Ectodermal cell (in vitro differentiated cells): Measurements from ENCODE around the gene PLEKHG3.

ENCODE experiments used
- H3K27ac ChIP-seq: 2 replicates; pipeline ENCODE4 v1.7.0; 2013; ENCODE audit warnings: mild to moderate bottlenecking, low read depth, low read length; ENCODE audit not compliant: insufficient read depth, poor library complexity, severe bottlenecking
- H3K27me3 ChIP-seq: 2 replicates; pipeline ENCODE4 v1.7.0; 2013; ENCODE audit warnings: mild to moderate bottlenecking, low read length; ENCODE audit not compliant: insufficient read depth, control insufficient read depth, poor library complexity, severe bottlenecking
- H3K36me3 ChIP-seq: one replicate; pipeline ENCODE4 v1.7.0; 2013; ENCODE audit warnings: low read length; ENCODE audit not compliant: control insufficient read depth, insufficient read depth
- H3K4me1 ChIP-seq: one replicate; pipeline ENCODE4 v1.7.0; 2013; ENCODE audit warnings: low read length; ENCODE audit not compliant: control insufficient read depth, insufficient read depth
- H3K4me3 ChIP-seq: 2 replicates; pipeline ENCODE4 v1.7.0; 2013; ENCODE audit warnings: low read depth, low read length, control low read depth; ENCODE audit not compliant: insufficient read depth
- H3K9me3 ChIP-seq: 2 replicates; pipeline ENCODE4 v1.7.0; 2013; ENCODE audit warnings: mild to moderate bottlenecking, low read length, moderate library complexity; ENCODE audit not compliant: control insufficient read depth
- WGBS, 2 experiments: methylation state at CpG; one replicate each; pipeline ENCODE4 v1.1.7; 2013; ENCODE audit warnings: missing lambda C conversion rate in 2 of 2; 5-methylcytosine and 5-hydroxymethylcytosine counted together

The PLEKHG3 gene

GRCh38 chr14:64753999-64754398 lies 49.8 kb downstream of the PLEKHG3 start:
- Histone ChIP-seq H3K27ac (no peak overlapping the region), H3K36me3 (peaks cover 4% of the 10 kb centered on the region), H3K4me1 (peaks cover 17% of the 10 kb centered on the region), H3K4me3 (no peak overlapping the region), H3K9me3 (no peaks in the 10 kb centered on the region), H3K27me3 (no peaks in the 10 kb centered on the region)
- 92 to 93% methylated on average over 4 of the region's 4 CpGs for WGBS, 2 experiments

DNA sequence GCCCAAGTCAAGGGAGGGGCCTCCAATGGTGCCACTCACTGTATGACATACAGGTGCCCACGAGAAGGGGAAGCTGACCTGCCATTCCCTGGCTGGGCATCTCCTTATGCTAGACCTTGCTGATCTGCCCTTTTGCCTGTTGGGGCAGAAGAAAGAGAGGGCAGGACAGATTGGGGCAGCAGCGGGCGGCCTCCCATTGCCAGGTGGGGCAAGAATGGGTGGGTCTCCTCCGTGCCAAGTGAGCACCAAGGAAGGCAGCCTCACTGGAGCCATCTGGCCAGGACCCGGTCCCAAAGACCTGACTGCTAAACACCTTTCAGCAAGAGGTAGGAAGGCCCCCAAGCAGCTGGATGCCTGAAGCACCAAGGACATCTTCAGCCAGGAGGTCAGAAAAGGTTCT lies 50.5 kb downstream of the PLEKHG3 start:
- Histone ChIP-seq H3K4me1 (peaks cover 17% of the 10 kb centered on the region), H3K27me3 (no peaks in the 10 kb centered on the region), H3K4me3 (no peak overlapping the region), H3K27ac (no peak overlapping the region), H3K36me3 (peaks cover 4% of the 10 kb centered on the region), H3K9me3 (no peaks in the 10 kb centered on the region)
- WGBS, 2 experiments = 89 to 92% methylated on average over 5 of the region's 5 CpGs

DNA sequence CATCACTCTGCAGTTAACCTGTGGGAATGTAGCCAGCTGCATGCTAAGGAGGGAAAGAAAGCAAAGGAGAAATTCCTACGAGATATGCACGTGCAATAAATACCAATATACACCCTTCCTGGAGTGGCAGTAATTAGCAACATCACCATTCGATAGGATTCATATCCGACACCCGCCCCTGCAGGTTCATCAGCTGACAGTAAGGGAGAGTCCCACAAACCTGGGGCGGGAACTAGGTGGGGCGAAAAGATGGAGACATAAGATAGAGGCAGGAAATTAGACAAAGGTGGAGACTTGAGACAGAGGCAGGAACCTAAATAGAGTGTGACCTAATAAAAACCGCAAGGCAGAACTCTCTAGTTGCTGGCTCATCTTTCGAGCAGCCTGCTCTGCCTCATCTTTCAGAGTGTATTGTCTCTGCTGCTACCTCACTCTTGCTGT lies 51.6 kb downstream of the PLEKHG3 start:
- WGBS, 2 experiments = 93% methylated on average over 9 of the region's 9 CpGs
- Histone ChIP-seq H3K9me3 (no peaks in the 10 kb centered on the region), H3K27ac (no peak overlapping the region), H3K36me3 (no peaks in the 10 kb centered on the region), H3K4me3 (no peak overlapping the region), H3K27me3 (no peaks in the 10 kb centered on the region), H3K4me1 (peaks cover 17% of the 10 kb centered on the region)

DNA sequence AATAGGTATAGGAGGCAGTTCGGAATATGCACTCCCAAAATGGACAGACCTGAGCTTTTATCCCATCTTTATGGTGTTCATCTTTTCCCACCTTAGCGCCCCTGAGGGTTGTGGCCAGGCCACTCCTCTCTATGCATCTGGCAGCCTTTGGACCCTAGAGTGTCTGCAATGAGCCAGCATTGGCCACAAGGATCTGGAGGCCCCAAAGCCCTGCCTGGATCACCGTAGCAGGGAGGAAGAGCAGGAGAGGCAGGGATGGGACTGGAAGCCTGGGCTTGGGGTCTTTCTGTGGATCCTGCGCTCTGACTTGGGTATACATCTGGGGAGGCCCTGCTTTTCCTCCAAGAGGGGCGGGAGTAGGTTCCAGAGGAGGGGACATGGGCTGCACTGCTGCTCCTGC lies 52.5 kb downstream of the PLEKHG3 start:
- Histone ChIP-seq H3K4me3 (no peak overlapping the region), H3K4me1 (peaks cover 20% of the 10 kb centered on the region)
- WGBS, 2 experiments = 95 to 96% methylated on average over 5 of the region's 5 CpGs

DNA sequence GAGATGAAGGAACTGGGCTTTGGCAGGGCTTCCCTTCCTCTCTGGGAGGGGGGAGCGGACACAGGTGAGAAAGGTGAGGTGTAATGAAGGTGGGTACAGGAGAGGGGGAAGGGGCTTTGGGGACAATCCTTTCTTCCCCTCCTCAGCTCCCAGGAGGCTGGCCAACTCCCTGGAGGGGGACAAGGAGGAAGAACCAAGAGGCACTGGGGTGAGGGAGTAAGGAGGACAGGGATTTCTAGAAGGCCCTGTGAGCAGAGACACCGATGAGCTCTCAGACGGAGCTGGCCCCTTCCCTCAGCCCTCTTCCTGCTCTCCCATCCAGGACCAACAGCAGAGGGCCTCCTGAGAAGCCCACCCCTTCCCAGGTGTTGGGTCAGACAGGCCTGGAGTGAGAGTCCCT lies 53.4 kb downstream of the PLEKHG3 start:
- Histone ChIP-seq H3K27ac (no peak overlapping the region), H3K4me1 (peaks cover 29% of the 10 kb centered on the region), H3K36me3 (no peaks in the 10 kb centered on the region), H3K27me3 (no peaks in the 10 kb centered on the region), H3K9me3 (no peaks in the 10 kb centered on the region), H3K4me3 (no peak overlapping the region)
- WGBS, 2 experiments = 84 to 86% methylated on average over 2 of the region's 3 CpGs

More for the DNA sequence above, 52.5 kb downstream of the PLEKHG3 start:
- H3K9me3 ChIP-seq = no peaks in the 10 kb centered on the region
- no peak overlapping the region for H3K27ac ChIP-seq
- no peaks in the 10 kb centered on the region for H3K36me3 ChIP-seq
- H3K27me3 ChIP-seq = no peaks in the 10 kb centered on the region

DNA sequence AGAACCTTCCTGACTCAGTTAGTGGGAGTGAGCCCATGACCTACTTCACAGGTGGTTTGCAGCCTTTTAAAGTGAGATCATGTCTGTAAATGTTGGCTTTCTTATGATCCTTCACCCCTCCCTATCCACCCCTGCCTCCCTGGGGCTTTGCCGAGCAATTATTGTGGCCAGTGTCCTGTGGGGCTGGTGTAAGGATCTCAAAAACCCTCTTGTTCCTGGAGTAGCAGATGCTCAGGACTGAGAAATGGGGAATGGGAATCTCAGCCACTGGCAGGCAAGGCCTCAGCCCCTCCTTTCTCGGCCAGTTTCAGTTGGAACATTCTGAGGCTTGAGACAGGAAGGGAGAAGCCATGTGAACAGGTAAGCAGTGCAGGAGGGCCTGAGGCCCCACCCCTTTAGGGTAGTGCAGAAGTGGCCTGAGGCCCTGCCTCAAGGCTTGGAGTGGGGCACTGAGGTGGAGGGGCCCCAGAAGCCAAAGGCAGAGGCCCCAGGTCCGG lies 53.8 kb downstream of the PLEKHG3 start:
- H3K4me1 ChIP-seq = peaks cover 34% of the 10 kb centered on the region
- no peak overlapping the region for H3K4me3 ChIP-seq
- no peak overlapping the region for H3K27ac ChIP-seq
- H3K36me3 ChIP-seq = no peaks in the 10 kb centered on the region
- peaks cover 1% of the 10 kb centered on the region for H3K27me3 ChIP-seq
- WGBS, 2 experiments = 74 to 78% methylated on average over 3 of the region's 3 CpGs
- no peaks in the 10 kb centered on the region for H3K9me3 ChIP-seq

DNA sequence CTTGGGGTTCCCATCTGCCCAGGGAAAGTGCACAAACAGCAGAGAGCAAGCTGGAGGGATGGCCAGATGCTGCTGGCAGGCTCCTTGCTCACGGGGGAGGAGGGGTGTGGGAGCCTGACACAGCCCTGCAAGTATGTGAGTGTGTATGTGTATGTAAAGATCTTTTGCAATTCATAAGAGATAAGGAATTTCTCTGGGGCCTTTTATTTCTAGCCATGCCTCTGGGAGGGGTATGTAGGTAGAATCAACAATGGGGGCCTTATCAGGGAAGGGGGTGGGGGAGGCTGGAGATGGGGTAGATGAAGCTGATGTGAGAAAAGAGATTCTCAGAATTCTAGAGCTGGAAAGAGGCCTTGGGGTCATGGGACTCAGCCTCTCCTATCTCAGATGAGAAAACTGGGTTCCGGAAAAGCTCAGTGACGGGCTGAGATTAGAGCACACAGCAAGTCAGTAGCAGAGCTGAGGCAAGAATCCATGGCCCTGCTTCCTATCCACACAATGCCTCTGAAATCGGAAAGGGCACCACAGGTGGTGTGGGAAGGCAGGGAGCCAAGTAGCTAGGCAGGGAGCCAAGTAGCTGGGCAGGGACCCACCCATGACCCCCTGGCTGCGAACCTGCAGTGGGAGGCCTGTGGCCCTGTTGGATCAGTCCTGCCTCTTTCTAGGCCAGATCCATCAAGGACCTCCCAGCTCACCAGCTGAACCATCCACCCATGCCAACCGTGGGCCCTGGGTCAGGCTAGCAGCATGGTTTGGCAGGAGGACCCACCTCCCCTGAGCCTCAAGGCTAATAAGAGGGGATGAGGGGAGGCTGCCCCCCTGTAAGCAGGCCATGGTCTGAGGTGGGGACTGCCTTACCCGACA lies 54.7 kb downstream of the PLEKHG3 start:
- peaks cover 10% of the 10 kb centered on the region for H3K27me3 ChIP-seq
- no peaks in the 10 kb centered on the region for H3K36me3 ChIP-seq
- peaks cover 42% of the 10 kb centered on the region for H3K4me1 ChIP-seq
- no peak overlapping the region for H3K27ac ChIP-seq
- H3K4me3 ChIP-seq = no peak overlapping the region
- no peaks in the 10 kb centered on the region for H3K9me3 ChIP-seq
- WGBS, 2 experiments = 85 to 88% methylated on average over 7 of the region's 7 CpGs

- no peaks in the 10 kb centered on the region for H3K36me3 ChIP-seq
- 96 to 97% methylated on average over 6 of the region's 6 CpGs for WGBS, 2 experiments
- peaks cover 16% of the 10 kb centered on the region for H3K27me3 ChIP-seq
- H3K4me3 ChIP-seq = no peak overlapping the region
- H3K27ac ChIP-seq = no peak overlapping the region
- H3K4me1 ChIP-seq = peaks cover 48% of the 10 kb centered on the region
- H3K9me3 ChIP-seq = no peaks in the 10 kb centered on the region
Observed at GRCh38 chr14:64759555-64759938, 55.3 kb downstream of the PLEKHG3 start.

DNA sequence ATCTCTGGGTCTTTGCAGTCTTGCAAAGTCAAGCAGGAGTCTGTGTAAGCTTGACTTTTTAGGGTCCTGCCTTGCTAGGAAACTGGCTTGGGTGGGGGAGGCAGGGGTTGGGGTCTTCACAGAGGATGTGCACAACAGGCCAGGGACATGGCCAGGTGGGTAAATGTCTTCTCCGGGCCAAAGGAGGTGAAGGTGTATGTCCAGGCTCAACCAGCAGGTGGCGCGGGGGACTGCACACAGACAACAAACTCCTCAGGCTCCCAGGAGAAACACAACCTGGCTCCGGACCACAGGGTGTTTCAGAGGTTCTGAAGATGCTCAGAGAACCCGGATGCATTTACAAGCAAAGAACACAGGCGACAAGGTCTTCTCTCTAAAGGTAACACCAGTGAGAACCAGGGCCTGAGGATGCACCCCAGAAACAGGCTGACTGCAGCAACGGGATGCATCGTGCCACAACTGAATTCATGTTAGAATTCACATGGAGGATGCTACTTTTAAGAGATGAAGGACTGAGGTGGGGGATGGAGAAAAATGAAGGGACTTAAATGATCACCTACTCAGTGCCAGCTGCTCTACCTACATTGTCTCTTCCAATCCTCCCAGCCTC lies 56.0 kb downstream of the PLEKHG3 start:
- no peaks in the 10 kb centered on the region for H3K36me3 ChIP-seq
- H3K27ac ChIP-seq = no peak overlapping the region
- peaks cover 16% of the 10 kb centered on the region for H3K27me3 ChIP-seq
- H3K4me1 ChIP-seq = peaks cover 50% of the 10 kb centered on the region
- H3K4me3 ChIP-seq = no peak overlapping the region
- no peaks in the 10 kb centered on the region for H3K9me3 ChIP-seq
- WGBS, 2 experiments = 64 to 68% methylated on average over 8 of the region's 8 CpGs

DNA sequence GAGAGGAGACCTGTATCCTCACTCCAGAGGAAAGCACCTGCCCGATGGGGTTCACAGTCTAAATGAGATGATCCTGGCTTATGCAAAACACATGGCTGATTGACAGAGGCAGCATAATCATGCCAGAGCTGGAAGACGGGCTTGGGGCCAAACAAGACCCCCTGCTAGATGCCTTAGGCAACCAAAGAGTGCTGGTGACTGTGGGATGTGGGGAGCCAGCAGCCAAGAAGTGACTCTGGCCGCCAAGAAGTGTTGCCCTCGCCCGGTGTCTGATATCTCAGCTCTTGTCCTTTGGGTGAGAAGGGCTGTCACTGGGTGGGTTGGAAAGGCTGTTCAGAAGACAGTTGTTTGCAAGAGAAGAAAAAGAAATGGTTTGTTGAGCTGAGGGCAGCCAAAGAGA lies 56.7 kb downstream of the PLEKHG3 start:
- 88% methylated on average over 5 of the region's 5 CpGs for WGBS, 2 experiments
- Histone ChIP-seq H3K27ac (no peak overlapping the region), H3K36me3 (no peaks in the 10 kb centered on the region), H3K4me3 (no peak overlapping the region), H3K27me3 (peaks cover 16% of the 10 kb centered on the region), H3K9me3 (no peaks in the 10 kb centered on the region), H3K4me1 (peaks cover 50% of the 10 kb centered on the region)
